Loucy (cell line): ENCODE results near the gene SLCO1B1.

Experiments used
- H2AFZ ChIP-seq: fragments of 200-600 bp; sonication (generic); 2 replicates; pipeline ENCODE4 v1.6.0; 2016; ENCODE audit warnings: antibody characterized with exemption, mild to moderate bottlenecking, low read length, moderate library complexity
- H3F3A ChIP-seq: fragments of 200-600 bp; 2 replicates; pipeline ENCODE4 v1.6.0; 2016; ENCODE audit warnings: antibody characterized with exemption, low read depth, mild to moderate bottlenecking
- H3K27me3 ChIP-seq: fragments of 200-600 bp; sonication (generic); 2 replicates; pipeline ENCODE4 v1.6.1; 2014; ENCODE audit warnings: low read length, mild to moderate bottlenecking; ENCODE audit not compliant: insufficient read depth, poor library complexity, severe bottlenecking
- H3K36me3 ChIP-seq: fragments of 200-600 bp; sonication (generic); 2 replicates; pipeline ENCODE4 v1.6.1; 2016; ENCODE audit warnings: low read length; ENCODE audit not compliant: insufficient read depth
- H3K4me1 ChIP-seq: fragments of 200-600 bp; sonication (generic); 2 replicates; pipeline ENCODE4 v1.5.1; 2014; ENCODE audit warnings: low read length, mild to moderate bottlenecking; ENCODE audit not compliant: insufficient read depth, poor library complexity, severe bottlenecking
- H3K4me2 ChIP-seq: fragments of 200-600 bp; sonication (generic); 2 replicates; pipeline ENCODE4 v1.6.0; 2014; ENCODE audit warnings: antibody characterized with exemption, low read length, low read depth, mild to moderate bottlenecking; ENCODE audit not compliant: poor library complexity, severe bottlenecking
- H3K4me3 ChIP-seq: fragments of 200-600 bp; sonication (generic); 2 replicates; pipeline ENCODE4 v1.5.1; 2014; ENCODE audit warnings: low read length, mild to moderate bottlenecking, mixed read lengths; ENCODE audit not compliant: poor library complexity, severe bottlenecking
- H3K79me2 ChIP-seq: fragments of 200-600 bp; sonication (generic); 2 replicates; pipeline ENCODE4 v1.6.1; 2014; ENCODE audit warnings: low read length; ENCODE audit not compliant: insufficient read depth
- H3K9ac ChIP-seq: fragments of 200-600 bp; sonication (generic); 2 replicates; pipeline ENCODE4 v1.6.0; 2014; ENCODE audit warnings: mild to moderate bottlenecking, low read depth, low read length, moderate library complexity; ENCODE audit not compliant: poor library complexity, severe bottlenecking
- H3K9me2 ChIP-seq: fragments of 200-600 bp; sonication (generic); replicated peaks from 2 replicates; pipeline ENCODE4 v1.6.1; 2016; ENCODE audit warnings: low read depth, low read length, mixed read lengths
- H3K9me3 ChIP-seq: fragments of 200-600 bp; sonication (generic); 2 replicates; pipeline ENCODE4 v1.6.1; 2014; ENCODE audit warnings: mild to moderate bottlenecking, antibody characterized with exemption, low read length, low read depth; ENCODE audit not compliant: insufficient read depth
- H4K20me1 ChIP-seq: fragments of 200-600 bp; sonication (generic); 2 replicates; pipeline ENCODE4 v1.6.0; 2014; ENCODE audit warnings: antibody characterized with exemption, low read length, mild to moderate bottlenecking; ENCODE audit not compliant: insufficient read depth, poor library complexity, severe bottlenecking
- CTCF ChIP-seq: fragments of 200-600 bp; sonication (generic); conservative IDR thresholded peaks from 2 replicates; pipeline ENCODE4 v1.5.1; 2014; ENCODE audit warnings: mild to moderate bottlenecking, antibody characterized with exemption, low read length
- EZH2phosphoT487 ChIP-seq: fragments of 200-600 bp; IDR thresholded peaks from 2 replicates; pipeline ENCODE4 v1.6.1; 2018; ENCODE audit warnings: antibody characterized with exemption, mild to moderate bottlenecking, moderate library complexity, borderline replicate concordance

Gene SLCO1B1

GRCh38 chr12:21221072-21221471 is 90.1 kb downstream of the SLCO1B1 start:
- H3K4me2 ChIP-seq, result no peak overlapping the region
- H3K4me1 ChIP-seq, result no peaks in the 10 kb centered on the region
- H3K79me2 ChIP-seq, result no peaks in the 10 kb centered on the region
- H3F3A ChIP-seq, result no peaks in the 10 kb centered on the region
- no peaks in the 10 kb centered on the region for H3K27me3 ChIP-seq
- no peak overlapping the region for H3K4me3 ChIP-seq
- no peak overlapping the region for H3K9ac ChIP-seq
- TF ChIP-seq EZH2phosphoT487 (no peak), CTCF (no peak)
- H2AFZ ChIP-seq, result no peak overlapping the region
- no peaks in the 10 kb centered on the region for H3K9me3 ChIP-seq
- H3K36me3 ChIP-seq, result no peaks in the 10 kb centered on the region
- H4K20me1 ChIP-seq, result no peaks in the 10 kb centered on the region
- 0 out of 2 replicates have a peak, but pooled peaks cover 8% of the 10 kb centered on the region for H3K9me2 ChIP-seq

DNA sequence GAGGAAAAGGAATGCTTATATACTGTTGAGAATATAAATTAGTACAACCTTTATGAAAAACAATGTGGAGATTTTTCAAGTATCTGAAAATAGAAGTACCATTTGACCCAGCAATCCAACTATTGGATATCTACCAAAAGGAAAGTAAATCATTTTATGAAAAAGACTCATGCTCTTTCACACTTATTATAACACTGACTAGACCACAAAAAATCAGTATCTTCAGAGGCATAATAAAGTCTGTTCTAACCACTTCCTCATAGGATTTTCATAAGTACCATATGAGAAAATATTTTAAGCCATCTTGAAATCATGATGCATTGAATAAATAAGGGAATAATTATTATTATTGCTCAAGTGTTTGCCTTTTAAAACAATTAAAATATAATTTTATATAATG is 90.8 kb downstream of the SLCO1B1 start:
- no peak overlapping the region for H3K4me2 ChIP-seq
- H3K4me3 ChIP-seq, result no peak overlapping the region
- H3K9me2 ChIP-seq, result 0 out of 2 replicates have a peak, but pooled peaks cover 2% of the 10 kb centered on the region
- H4K20me1 ChIP-seq, result no peaks in the 10 kb centered on the region
- no peaks in the 10 kb centered on the region for H3K79me2 ChIP-seq
- H3K9ac ChIP-seq, result no peak overlapping the region
- no peak overlapping the region for H2AFZ ChIP-seq
- no peaks in the 10 kb centered on the region for H3K27me3 ChIP-seq
- TF ChIP-seq CTCF (no peak), EZH2phosphoT487 (no peak)
- no peaks in the 10 kb centered on the region for H3K36me3 ChIP-seq
- no peaks in the 10 kb centered on the region for H3K4me1 ChIP-seq
- H3F3A ChIP-seq, result no peaks in the 10 kb centered on the region
- H3K9me3 ChIP-seq, result no peaks in the 10 kb centered on the region

GRCh38 chr12:21223930-21224329 is 92.9 kb downstream of the SLCO1B1 start:
- Histone ChIP-seq H3K9me2 (0 out of 2 replicates have a peak, but pooled peaks cover 2% of the 10 kb centered on the region), H3K4me3 (no peak overlapping the region), H3K4me2 (no peak overlapping the region), H3K9me3 (no peaks in the 10 kb centered on the region), H3F3A (no peaks in the 10 kb centered on the region), H3K4me1 (no peaks in the 10 kb centered on the region), H3K27me3 (no peaks in the 10 kb centered on the region), H3K9ac (no peak overlapping the region), H3K36me3 (no peaks in the 10 kb centered on the region), H4K20me1 (no peaks in the 10 kb centered on the region), H2AFZ (no peak overlapping the region), H3K79me2 (no peaks in the 10 kb centered on the region)
- no peak for TF ChIP-seq EZH2phosphoT487

- H3K9me3 ChIP-seq, result no peaks in the 10 kb centered on the region
- TF ChIP-seq CTCF (no peak), EZH2phosphoT487 (no peak)
- H3F3A ChIP-seq, result no peaks in the 10 kb centered on the region
- H3K4me3 ChIP-seq, result no peak overlapping the region
- H3K4me2 ChIP-seq, result no peak overlapping the region
- H3K79me2 ChIP-seq, result no peaks in the 10 kb centered on the region
- H3K36me3 ChIP-seq, result no peaks in the 10 kb centered on the region
- no peaks in the 10 kb centered on the region for H3K27me3 ChIP-seq
- H4K20me1 ChIP-seq, result no peaks in the 10 kb centered on the region
- no peaks in the 10 kb centered on the region for H3K4me1 ChIP-seq
- no peak overlapping the region for H3K9ac ChIP-seq
- H2AFZ ChIP-seq, result no peak overlapping the region
- no peaks in the 10 kb centered on the region for H3K9me2 ChIP-seq
Measured at GRCh38 chr12:21234395-21234794, 103.4 kb downstream of the SLCO1B1 start.
